GM21526 (cell line): ENCODE data around the gene SLC9A7.

ENCODE experiments used
- ATAC-seq: cut with Tn5 transposase; IDR thresholded peaks from one replicate; pipeline ENCODE4 v1.9.1; 2021; ENCODE audit warnings: moderate library complexity; ENCODE audit not compliant: unreplicated experiment, low FRiP score

SLC9A7 gene

GRCh38 chrX:46620505-46620904 lies 138.4 kb downstream of the SLC9A7 start:
- no peak for ATAC-seq

GRCh38 chrX:46618947-46619346 lies 140.0 kb downstream of the SLC9A7 start:
- no peak for ATAC-seq

GRCh38 chrX:46617906-46618305 lies 141.0 kb downstream of the SLC9A7 start:
- ATAC-seq: no peak

GRCh38 chrX:46611658-46612362 lies 147.1 kb downstream of the SLC9A7 start:
- ATAC-seq: no peak

- ATAC-seq: no peak
These were observed 148.8 kb downstream of the SLC9A7 start for GRCh38 chrX:46610070-46610658.

GRCh38 chrX:46607916-46608315 lies 151.0 kb downstream of the SLC9A7 start:
- ATAC-seq: no peak

GRCh38 chrX:46602468-46603102 lies 156.3 kb downstream of the SLC9A7 start:
- ATAC-seq: no peak

- no peak for ATAC-seq
These were observed 157.6 kb downstream of the SLC9A7 start for GRCh38 chrX:46601283-46601682.

GRCh38 chrX:46599051-46599560 lies 159.8 kb downstream of the SLC9A7 start:
- no peak for ATAC-seq

- no peak for ATAC-seq
These were observed 161.1 kb downstream of the SLC9A7 start for GRCh38 chrX:46597771-46598170.

- no peak for ATAC-seq
These were observed 161.7 kb downstream of the SLC9A7 start for GRCh38 chrX:46597208-46597607.

- ATAC-seq: no peak
These were observed 163.8 kb downstream of the SLC9A7 start for GRCh38 chrX:46595084-46595483.

- no peak for ATAC-seq
These were observed 168.8 kb downstream of the SLC9A7 start for GRCh38 chrX:46589977-46590723.

- no peak for ATAC-seq
These were observed 170.7 kb downstream of the SLC9A7 start for GRCh38 chrX:46588263-46588662.

GRCh38 chrX:46587753-46588171 lies 171.2 kb downstream of the SLC9A7 start:
- ATAC-seq: no peak

- no peak for ATAC-seq
These were observed 171.8 kb downstream of the SLC9A7 start for GRCh38 chrX:46587158-46587557.

- ATAC-seq: no peak
These were observed 174.2 kb downstream of the SLC9A7 start for GRCh38 chrX:46584736-46585135.

GRCh38 chrX:46582966-46583365 lies 176.0 kb downstream of the SLC9A7 start:
- ATAC-seq: no peak

GRCh38 chrX:46582325-46582724 lies 176.6 kb downstream of the SLC9A7 start:
- ATAC-seq: no peak

- no peak for ATAC-seq
These were observed 178.3 kb downstream of the SLC9A7 start for GRCh38 chrX:46580613-46581012.

GRCh38 chrX:46579250-46579649 lies 179.7 kb downstream of the SLC9A7 start:
- no peak for ATAC-seq
